HG03159 (cell line): ENCODE results near the gene ITGB2.

ENCODE experiments used
- ATAC-seq: cut with Tn5 transposase; IDR thresholded peaks from one replicate; pipeline ENCODE4 v1.9.1; 2021; ENCODE audit warnings: mild to moderate bottlenecking, moderate library complexity; ENCODE audit not compliant: unreplicated experiment

ITGB2 gene

DNA sequence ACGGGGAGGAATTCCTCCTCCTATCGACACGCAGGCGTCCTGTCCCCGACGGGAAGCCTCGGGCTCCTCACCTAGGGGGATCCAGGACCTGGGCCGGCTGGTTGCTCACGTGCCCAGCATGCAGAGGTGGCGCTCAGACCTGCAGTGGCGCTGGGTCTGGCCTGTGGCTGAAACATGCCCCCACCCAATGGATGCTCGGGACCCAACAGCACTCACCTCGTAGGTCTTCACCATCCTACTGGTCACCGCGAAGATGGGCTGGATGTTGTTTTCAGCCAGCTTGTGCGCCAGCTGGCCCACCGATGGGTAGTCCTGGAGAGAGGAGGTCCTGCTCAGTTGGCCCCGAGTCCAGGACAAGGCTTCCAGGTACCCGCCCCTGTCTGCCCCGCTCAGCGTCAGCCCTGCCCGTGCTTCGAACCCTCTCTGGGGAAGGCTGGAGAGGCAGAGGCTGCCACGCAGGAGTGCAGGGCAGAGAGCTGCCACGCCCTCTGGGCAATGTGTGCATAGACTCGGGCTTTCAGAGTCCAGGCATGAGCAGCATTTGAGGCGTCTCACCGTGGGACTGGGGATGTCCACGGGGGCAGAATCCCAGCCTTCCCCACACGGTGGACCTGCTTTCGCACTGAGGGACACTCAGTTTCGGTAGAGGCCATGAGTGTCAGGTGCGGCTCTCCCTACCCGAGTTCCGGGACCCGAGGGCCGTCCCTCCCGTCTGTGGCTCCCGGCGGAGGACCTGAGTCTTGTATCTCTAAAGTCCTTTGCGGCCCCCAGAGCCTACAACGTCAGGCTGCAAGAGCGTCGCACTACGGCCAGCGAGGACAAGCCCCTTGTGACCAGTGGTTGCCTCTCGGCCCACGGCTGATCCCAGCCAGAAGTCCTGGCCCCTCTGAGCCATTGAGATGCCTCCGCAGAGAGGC lies 21.6 kb downstream of the ITGB2 start:
- ATAC-seq = no peak

GRCh38 chr21:44898011-44898488 lies 22.6 kb downstream of the ITGB2 start:
- ATAC-seq = no peak

DNA sequence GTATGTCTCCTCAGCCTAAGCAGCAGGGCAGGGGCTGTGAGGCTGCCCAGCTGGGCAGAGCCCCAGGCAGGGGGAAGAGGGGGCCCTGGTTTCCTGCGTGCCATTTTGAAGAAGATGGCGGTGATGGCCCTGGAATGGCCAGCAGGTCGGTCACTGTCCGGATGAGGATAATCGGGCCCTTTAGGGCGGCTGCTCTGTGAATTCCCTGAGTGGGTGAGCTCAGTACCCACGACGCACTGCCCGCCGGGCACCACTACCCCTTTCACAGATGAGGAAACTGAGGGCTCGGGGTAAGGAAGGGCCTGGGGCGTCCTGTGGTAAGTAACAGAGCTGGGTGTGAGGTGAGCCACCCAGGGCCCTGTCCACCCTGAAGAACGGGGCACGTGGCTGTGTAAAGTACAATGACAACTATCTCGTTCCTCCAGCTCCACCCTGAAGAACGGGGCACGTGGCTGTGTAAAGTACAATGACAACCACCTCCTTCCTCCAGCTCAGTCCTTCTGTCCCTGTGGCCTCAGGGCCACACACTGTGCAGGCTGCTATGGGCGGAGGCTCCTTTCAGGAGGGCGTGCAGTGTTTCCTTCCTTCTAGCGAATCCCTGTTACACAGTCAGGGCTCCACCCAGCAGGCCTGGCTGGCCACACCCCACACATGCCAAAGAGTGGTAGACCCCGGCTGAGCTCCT lies 23.2 kb downstream of the ITGB2 start:
- no peak for ATAC-seq

GRCh38 chr21:44896561-44897286 lies 24.0 kb downstream of the ITGB2 start:
- no peak for ATAC-seq

DNA sequence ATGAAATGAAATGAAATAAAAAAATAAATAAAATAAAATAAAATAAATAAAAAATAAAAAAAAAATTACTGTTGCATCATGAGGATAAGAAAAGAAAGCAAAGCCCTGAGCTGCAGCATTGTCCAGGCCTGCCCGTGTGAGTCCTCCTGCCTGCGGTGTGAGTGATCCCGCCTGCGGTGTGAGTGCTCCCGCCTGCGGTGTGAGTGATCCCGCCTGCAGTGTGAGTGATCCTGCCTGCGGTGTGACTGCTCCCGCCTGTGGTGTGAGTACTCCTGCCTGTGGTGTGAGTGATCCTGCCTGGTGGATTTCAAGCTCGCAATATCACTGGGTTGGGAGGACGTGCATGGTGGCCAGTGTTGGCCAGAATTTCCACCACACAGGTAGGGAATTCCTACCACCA lies 24.8 kb downstream of the ITGB2 start:
- no peak for ATAC-seq

DNA sequence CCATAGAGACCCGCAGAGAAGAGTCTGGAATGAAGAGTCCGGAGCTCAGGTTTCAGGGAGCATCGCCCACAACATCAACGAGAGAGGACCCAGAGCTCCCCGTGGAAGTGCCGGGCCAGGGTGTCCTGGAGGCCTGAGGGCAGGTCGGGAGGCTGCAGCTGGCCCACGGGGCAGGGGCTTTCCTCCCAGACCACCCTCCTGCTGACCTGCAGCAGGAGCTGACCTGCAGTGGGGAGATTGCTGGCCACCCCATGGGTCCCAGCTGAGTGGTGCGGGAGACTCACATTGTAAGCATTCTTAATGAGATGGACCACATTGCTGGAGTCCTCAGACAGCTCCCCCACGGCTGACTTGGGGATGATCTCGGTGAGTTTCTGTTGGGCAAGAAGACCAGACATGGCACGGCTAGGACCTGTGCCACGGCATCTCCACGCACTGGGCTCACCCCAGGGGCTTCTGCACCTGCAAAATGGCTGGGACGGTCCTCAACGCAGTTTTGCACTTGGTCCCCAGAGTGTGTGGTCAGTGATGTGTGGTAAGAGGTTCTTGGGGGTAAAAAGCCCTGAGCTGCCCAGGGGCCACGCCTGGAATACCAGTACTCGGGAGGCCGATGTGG lies 25.9 kb downstream of the ITGB2 start:
- ATAC-seq = no peak

- no peak for ATAC-seq
These were observed 26.6 kb downstream of the ITGB2 start for GRCh38 chr21:44893948-44894656.

DNA sequence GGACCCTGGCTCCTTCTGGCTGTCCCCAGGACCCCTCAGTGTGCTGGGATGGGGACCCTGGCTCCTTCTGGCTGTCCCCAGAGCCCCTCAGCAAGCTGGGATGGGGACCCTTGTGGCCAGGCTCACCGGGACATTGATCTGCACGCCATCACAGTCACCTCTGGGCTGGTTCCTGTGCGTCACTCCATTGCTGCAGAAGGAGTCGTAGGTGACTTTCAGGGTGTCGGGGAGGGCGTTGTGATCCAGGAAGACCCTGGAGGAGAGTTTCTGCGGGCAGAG lies 27.5 kb downstream of the ITGB2 start:
- ATAC-seq = no peak

- peak; percentile 49 for ATAC-seq
These were observed 28.0 kb downstream of the ITGB2 start for GRCh38 chr21:44892536-44893277.

GRCh38 chr21:44892095-44892494 lies 28.6 kb downstream of the ITGB2 start:
- ATAC-seq = no peak

DNA sequence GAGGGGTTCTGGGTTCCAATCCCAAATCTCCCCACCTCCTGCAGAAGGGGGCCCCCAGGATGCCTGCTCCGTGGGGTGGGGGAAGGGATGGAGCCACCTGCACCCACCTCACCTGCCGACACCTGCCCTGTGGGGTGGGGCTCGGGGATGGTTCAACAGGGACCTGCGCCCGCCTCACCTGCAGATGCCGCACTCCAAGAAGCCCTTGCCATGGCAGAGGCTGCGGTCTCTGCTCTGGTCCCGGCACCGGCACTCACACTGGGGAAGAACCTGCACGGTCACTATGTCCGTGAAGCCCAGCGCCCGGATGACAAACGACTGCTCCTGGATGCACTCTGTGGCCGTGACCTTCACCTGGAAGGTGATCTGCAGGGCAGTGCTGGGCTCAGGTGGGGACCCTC lies 29.1 kb downstream of the ITGB2 start:
- no peak for ATAC-seq

DNA sequence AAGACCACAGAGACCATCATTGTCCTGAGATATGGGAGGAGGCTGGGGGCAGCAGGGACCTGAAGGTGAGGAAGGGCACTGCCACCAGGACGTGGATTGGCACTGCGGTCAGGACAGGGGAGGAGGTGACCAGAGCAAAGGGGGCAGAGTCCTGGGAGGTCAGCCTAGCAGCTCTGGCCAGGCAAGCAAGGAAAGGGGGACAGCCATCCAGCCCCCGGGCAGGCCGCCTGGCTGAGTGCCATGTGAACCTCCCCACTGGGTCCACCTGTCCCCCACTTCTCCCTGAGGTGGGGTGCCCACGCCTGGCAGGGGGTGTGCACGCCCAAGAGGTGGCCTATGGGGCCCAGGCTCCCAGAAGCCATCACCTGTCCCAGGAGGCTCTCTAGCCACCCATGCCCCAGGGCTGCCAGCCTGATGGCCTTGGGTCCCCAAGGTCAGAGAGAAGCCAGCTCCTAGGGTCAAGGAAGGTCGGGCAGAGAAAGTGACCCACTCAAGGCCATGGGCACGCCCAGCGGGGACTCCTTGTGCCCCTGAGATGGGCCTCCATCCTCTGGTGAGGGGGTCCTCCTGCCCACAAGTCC lies 29.6 kb downstream of the ITGB2 start:
- no peak for ATAC-seq

DNA sequence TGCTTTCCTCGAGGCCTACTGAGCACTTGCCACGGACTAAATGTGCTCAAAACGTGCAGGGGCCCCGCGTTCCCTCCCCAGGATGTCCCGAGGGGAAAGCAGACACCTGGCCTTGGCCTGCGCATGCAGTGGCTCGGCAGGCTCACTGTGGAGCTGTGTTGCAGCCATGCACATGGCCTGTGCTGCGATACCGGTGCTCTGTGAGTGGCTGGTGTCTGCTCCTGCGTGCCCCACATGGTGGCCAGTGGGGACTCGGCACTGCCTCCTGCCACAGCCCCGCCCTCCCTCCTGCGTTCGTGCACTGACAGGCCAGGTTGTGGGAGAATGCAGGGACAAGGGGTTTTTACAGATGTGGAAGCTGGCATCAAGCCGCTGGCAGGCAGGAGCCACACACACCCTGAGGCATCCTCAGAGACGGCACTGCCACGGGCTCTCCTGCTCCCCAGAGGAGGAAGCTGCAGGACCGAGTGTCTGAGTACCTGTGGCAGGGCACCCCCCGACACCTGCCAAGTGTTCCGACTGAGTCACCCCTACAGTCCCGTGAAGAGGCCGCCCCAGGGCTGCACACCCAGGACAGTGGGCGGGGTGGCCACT lies 30.3 kb downstream of the ITGB2 start:
- no peak for ATAC-seq

- no peak for ATAC-seq
These were observed 30.9 kb downstream of the ITGB2 start for GRCh38 chr21:44889625-44890337.

GRCh38 chr21:44888581-44889550 lies 31.8 kb downstream of the ITGB2 start:
- no peak for ATAC-seq

DNA sequence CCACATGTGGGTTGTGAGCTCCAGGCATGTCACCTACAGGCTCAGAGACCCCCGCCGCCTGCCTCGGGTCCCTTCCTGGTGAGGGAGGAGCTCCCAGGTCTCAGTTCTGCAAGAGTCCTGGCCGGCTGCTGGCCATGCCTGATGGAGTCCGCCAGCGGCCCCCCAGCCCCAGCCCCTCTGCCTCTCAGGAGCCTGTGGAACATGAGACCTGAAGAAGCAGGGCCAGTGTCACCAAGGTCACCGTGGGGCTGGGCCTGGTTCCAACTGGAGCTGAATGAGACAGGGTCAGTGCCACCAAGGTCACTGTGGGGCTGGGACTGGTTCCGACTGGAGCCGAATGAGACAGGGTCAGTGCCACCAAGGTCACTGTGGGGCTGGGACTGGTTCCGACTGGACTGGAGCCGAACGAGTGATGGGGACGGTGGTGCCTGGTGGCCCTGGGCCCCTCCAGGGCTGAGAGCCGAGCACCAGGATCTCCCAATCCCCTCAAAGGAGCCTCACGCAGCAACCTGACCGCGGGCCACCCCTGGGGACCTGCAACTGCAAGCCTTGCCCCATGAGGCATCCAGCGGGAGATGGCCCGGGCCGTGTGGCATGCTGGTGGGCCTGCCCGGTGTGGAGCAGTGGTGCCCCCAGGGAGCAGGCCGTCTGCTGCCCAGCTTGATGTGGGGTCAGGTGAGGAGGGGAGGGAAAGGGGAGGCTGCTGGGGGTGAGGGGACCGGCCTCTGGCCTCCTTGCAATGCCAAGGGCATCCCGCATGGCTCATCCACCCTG lies 32.7 kb downstream of the ITGB2 start:
- no peak for ATAC-seq
